GM12892 (cell line): Measurements from ENCODE around the gene H2BK1.

Source experiments
- POLR2A ChIP-seq: IDR thresholded peaks from 2 replicates; pipeline ENCODE4 v1.6.1; 2011; ENCODE audit warnings: low read depth, low read length, control low read depth
- POLR2AphosphoS5 ChIP-seq: IDR thresholded peaks from 2 replicates; pipeline ENCODE4 v1.6.1; 2011; ENCODE audit warnings: low read depth, low read length, control low read depth
- TAF1 ChIP-seq: IDR thresholded peaks from 2 replicates; pipeline ENCODE4 v1.6.1; 2011; ENCODE audit warnings: low read depth, mild to moderate bottlenecking, control low read depth, low read length, borderline replicate concordance

DNA sequence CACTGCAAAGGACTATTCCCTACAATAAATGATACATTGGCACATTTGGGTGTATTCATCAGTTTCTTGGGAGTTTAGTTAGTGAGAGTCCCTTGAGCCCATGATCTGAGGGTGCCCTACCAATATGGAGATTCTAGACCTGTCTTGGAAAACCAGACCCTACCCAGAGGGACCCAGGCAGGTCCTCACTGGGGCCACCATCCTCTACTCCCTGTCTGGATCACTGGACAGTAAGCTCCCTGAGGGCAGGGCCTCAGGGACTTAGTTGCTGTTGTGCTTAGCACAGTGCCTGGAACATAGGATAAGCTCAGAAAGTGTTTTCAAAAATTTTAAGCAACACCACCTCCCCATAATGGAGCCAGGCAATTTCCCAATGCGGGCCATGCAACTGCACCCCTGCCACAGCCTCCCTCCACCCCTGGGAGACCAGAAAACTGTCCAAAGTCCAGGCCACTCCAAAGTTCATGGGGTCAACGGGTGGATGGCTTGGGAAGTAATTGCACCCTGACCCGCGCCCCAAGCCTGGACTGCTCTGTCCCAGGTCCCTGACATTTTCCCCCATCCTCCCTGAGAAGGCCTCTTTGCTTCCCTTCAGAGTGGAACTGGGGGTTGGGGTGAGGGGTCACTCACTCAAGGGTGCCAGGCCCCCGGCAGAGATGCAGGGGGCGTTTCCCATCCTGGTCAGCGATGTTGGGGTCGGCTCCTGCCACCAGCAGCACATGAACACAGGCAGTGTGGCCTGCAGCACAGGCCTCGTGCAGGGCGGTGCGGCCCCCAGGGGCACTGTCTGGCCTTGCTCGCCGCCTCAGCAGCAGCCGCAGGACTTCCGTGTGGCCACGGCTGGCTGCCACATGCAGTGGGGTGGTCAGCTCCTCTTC is 24.3 kb downstream of the H2BK1 start:
- TF ChIP-seq POLR2A = no peak
- no peak for TF ChIP-seq TAF1
- no peak for TF ChIP-seq POLR2AphosphoS5
